Caco-2 (cell line): ENCODE data around the gene HAUS7. TPM values are rescaled to one million over a fixed set of nuclear protein-coding genes. Genes with fewer than 3 reads are reported as not detected.

Experiments used
- BruUV-seq: library from RNA; stranded (reverse); fragments of 400-500 nt; replicated peaks from 2 replicates; lab custom pipeline; 2021; lab: Mats Ljungman, UMichigan
- CTCF ChIA-PET: fragments of 300-600 bp; sonication (Branson Sonifier 250); formaldehyde crosslinking; loops from one replicate; lab custom pipeline; 2022; ENCODE audit warnings: antibody characterized with exemption; lab: Charles Lee
- POLR2A ChIA-PET: fragments of 300-600 bp; sonication (Branson Sonifier 250); formaldehyde crosslinking; loops from one replicate; lab custom pipeline; 2022; ENCODE audit warnings: antibody characterized with exemption; lab: Charles Lee
- DNase-seq, 2 experiments: peaks; one replicate each; pipeline versions ENCODE4 v3.0.0 to v3.0.0-alpha.2; 2020 to 2022
- H3K27me3 ChIP-seq: replicated peaks from 2 replicates; pipeline ENCODE4 v1.6.0; 2011; ENCODE audit warnings: low read length; ENCODE audit not compliant: control insufficient read depth, insufficient read depth
- H3K36me3 ChIP-seq: 2 replicates; pipeline ENCODE4 v1.5.1; 2011; ENCODE audit warnings: low read length; ENCODE audit not compliant: control insufficient read depth, insufficient read depth
- H3K4me1 ChIP-seq: fragments of 250-450 bp; sonication (Bioruptor Pico); 2 replicates; pipeline ENCODE4 v1.5.1; 2020; ENCODE audit warnings: mild to moderate bottlenecking
- H3K4me3 ChIP-seq: 2 replicates; pipeline ENCODE4 v1.5.1; 2011; ENCODE audit warnings: low read depth, mild to moderate bottlenecking, control low read depth, low read length
- H3K9me3 ChIP-seq: fragments of 250-450 bp; sonication (Bioruptor Pico); 2 replicates; pipeline ENCODE4 v1.5.1; 2020; ENCODE audit warnings: mild to moderate bottlenecking, moderate library complexity
- H3K27ac Mint-ChIP-seq: one replicate; pipeline ENCODE4 v1.8.0; 2022; ENCODE audit warnings: mixed read lengths; ENCODE audit not compliant: unreplicated experiment
- H3K27me3 Mint-ChIP-seq: one replicate; pipeline ENCODE4 v1.8.0; 2022; ENCODE audit warnings: mixed read lengths; ENCODE audit not compliant: insufficient read depth, unreplicated experiment
- H3K36me3 Mint-ChIP-seq: one replicate; pipeline ENCODE4 v1.8.0; 2022; ENCODE audit warnings: mild to moderate bottlenecking, mixed read lengths; ENCODE audit not compliant: insufficient read depth, unreplicated experiment
- H3K4me1 Mint-ChIP-seq: one replicate; pipeline ENCODE4 v1.8.0; 2022; ENCODE audit warnings: low read depth, mixed read lengths; ENCODE audit not compliant: unreplicated experiment
- H3K4me3 Mint-ChIP-seq: one replicate; pipeline ENCODE4 v1.8.0; 2022; ENCODE audit warnings: mild to moderate bottlenecking, moderate library complexity, mixed read lengths; ENCODE audit not compliant: unreplicated experiment
- H3K9me3 Mint-ChIP-seq: one replicate; pipeline ENCODE4 v1.8.0; 2022; ENCODE audit warnings: mixed read lengths; ENCODE audit not compliant: unreplicated experiment
- intact Hi-C: fragments of 100-400 bp; cut with micrococcal nuclease; formaldehyde crosslinking; loops from one replicate; pipeline ENCODE4 v1.10.0; 2022; ENCODE audit not compliant: unreplicated experiment
- total RNA-seq: library from RNA; stranded (reverse); gene quantifications from 2 replicates; pipeline ENCODE4 v1.2.3, GENCODE V29; 2022
- TF ChIP-seq, protein P1 (sequence below), 2 experiments: fragments of 200-600 bp in 1 of 2; IDR thresholded peaks; 1 replicate in 1 of 2; 2 replicates in 1 of 2; pipeline versions ENCODE4 v1.5.1 to v1.8.0; 2011 to 2022; ENCODE audit warnings: antibody characterized with exemption in 1 of 2, control low read depth in 1 of 2, inconsistent platforms in 1 of 2, low read depth in 1 of 2, low read length in 1 of 2, mild to moderate bottlenecking in 1 of 2, moderate library complexity in 1 of 2; ENCODE audit not compliant: insufficient read depth in 1 of 2, severe bottlenecking in 1 of 2, unreplicated experiment in 1 of 2

The HAUS7 gene
- total RNA-seq, 1 experiment from 2014 or later: 34.0 TPM

DNA sequence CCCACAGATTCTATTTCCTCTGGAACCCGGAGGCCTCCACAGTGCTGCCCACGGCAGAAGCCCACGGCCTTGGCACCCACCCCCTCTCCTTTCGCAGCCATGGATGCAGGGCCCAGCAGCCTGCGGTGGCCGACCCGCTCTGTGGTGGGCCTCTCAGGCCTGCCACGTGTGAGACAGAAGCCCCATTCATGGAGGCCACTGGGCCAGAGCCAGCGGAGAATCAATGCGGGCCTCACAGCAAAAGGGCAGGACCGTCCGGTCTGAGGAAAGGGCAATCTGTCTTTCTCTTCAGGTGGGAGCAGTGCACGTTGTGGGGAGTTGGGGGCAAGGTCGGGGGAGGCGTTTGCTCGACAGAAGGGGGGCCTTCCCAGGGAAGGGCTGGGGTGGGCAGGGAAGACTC is 8.4 kb upstream of the HAUS7 start:
- H3K4me3 ChIP-seq: no peak overlapping the region
- intact Hi-C loops: no loop called here
- no peaks in the 10 kb centered on the region for H3K27me3 ChIP-seq
- H3K36me3 Mint-ChIP-seq: no peaks in the 10 kb centered on the region
- CTCF ChIA-PET: no interaction called here
- H3K4me3 Mint-ChIP-seq: no peak overlapping the region
- no peak for DNase-seq
- BruUV-seq: no TSS peak
- TF ChIP-seq, protein P1, sequence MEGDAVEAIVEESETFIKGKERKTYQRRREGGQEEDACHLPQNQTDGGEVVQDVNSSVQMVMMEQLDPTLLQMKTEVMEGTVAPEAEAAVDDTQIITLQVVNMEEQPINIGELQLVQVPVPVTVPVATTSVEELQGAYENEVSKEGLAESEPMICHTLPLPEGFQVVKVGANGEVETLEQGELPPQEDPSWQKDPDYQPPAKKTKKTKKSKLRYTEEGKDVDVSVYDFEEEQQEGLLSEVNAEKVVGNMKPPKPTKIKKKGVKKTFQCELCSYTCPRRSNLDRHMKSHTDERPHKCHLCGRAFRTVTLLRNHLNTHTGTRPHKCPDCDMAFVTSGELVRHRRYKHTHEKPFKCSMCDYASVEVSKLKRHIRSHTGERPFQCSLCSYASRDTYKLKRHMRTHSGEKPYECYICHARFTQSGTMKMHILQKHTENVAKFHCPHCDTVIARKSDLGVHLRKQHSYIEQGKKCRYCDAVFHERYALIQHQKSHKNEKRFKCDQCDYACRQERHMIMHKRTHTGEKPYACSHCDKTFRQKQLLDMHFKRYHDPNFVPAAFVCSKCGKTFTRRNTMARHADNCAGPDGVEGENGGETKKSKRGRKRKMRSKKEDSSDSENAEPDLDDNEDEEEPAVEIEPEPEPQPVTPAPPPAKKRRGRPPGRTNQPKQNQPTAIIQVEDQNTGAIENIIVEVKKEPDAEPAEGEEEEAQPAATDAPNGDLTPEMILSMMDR (IDR thresholded peaks at IDR 0.05; ENCODE audit: insufficient read depth in 1 of 2, low read depth in 1 of 2, low read length in 1 of 2, severe bottlenecking in 1 of 2, unreplicated experiment in 1 of 2): no peak
- H3K4me1 ChIP-seq: peaks cover 23% of the 10 kb centered on the region
- H3K9me3 ChIP-seq: no peaks in the 10 kb centered on the region
- POLR2A ChIA-PET: no interaction called here
- no peaks in the 10 kb centered on the region for H3K27me3 Mint-ChIP-seq
- no peak overlapping the region for H3K27ac Mint-ChIP-seq
- H3K36me3 ChIP-seq: no peaks in the 10 kb centered on the region
- no peaks in the 10 kb centered on the region for H3K9me3 Mint-ChIP-seq
- H3K4me1 Mint-ChIP-seq: no peaks in the 10 kb centered on the region

DNA sequence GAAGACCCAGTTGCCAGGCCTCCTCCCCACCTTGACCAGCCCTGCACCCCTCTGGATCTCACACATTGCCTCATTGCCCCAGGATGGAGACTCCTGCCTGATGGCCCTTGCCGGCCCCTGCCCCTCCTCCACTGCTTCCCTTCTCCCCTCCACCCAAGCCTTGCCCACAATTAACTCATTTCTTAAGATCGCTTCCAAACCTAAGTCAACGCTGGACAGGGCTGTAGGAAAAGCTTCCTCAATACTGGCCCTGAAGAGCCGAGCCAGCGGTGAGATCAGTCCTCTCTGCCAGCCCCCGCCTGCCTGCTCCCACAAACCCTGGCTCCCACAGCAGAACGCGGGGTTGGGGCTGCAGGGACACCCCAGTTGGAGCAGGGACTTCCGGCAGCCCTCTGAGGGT is 7.5 kb upstream of the HAUS7 start:
- ChIA-PET CTCF (no interaction called here), POLR2A (no interaction called here)
- TF ChIP-seq, protein P1 (IDR thresholded peaks at IDR 0.05; ENCODE audit: insufficient read depth in 1 of 2, low read depth in 1 of 2, low read length in 1 of 2, severe bottlenecking in 1 of 2, unreplicated experiment in 1 of 2): no peak
- no peaks in the 10 kb centered on the region for H3K9me3 ChIP-seq
- Mint-ChIP-seq H3K4me3 (no peak overlapping the region), H3K9me3 (no peaks in the 10 kb centered on the region), H3K27me3 (no peaks in the 10 kb centered on the region), H3K4me1 (no peaks in the 10 kb centered on the region), H3K27ac (no peak overlapping the region), H3K36me3 (no peaks in the 10 kb centered on the region)
- H3K36me3 ChIP-seq: no peaks in the 10 kb centered on the region
- BruUV-seq: no TSS peak
- H3K4me1 ChIP-seq: peaks cover 24% of the 10 kb centered on the region
- no peak overlapping the region for H3K4me3 ChIP-seq
- DNase-seq: no peak
- intact Hi-C loops: no loop called here
- no peaks in the 10 kb centered on the region for H3K27me3 ChIP-seq

DNA sequence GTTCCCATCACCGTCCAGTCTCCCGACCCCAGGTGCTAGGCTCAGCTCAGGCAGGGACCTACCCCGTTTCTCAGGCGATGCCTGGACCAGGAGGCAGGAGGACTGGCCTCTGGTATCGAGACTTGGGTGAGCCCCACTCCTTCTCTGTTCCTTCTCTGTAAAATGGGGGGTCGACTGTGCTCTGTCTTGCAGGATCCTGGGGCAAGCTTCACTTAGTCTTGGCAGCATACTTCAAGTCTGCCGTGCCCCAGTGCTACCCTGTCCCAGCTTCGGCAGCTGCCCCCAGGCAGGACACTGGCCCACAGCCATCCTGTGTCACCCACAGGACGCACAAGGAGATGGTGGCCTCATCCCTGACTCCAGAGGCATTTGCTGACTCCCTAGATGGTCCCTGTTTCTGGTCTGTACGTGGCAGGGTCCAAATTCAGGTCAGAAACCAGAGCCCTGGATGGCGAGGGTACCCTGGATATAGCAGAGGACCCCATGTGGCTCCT is 7.0 kb upstream of the HAUS7 start:
- Mint-ChIP-seq H3K9me3 (no peaks in the 10 kb centered on the region), H3K4me1 (no peaks in the 10 kb centered on the region), H3K4me3 (no peak overlapping the region), H3K36me3 (no peaks in the 10 kb centered on the region), H3K27ac (no peak overlapping the region), H3K27me3 (no peaks in the 10 kb centered on the region)
- H3K9me3 ChIP-seq: no peaks in the 10 kb centered on the region
- no peaks in the 10 kb centered on the region for H3K27me3 ChIP-seq
- intact Hi-C loops: no loop called here
- no TSS peak for BruUV-seq
- H3K4me3 ChIP-seq: no peak overlapping the region
- CTCF ChIA-PET: no interaction called here
- POLR2A ChIA-PET: no interaction called here
- no peak for DNase-seq
- H3K4me1 ChIP-seq: peaks cover 24% of the 10 kb centered on the region
- TF ChIP-seq, protein P1 (IDR thresholded peaks at IDR 0.05; ENCODE audit: insufficient read depth in 1 of 2, low read depth in 1 of 2, low read length in 1 of 2, severe bottlenecking in 1 of 2, unreplicated experiment in 1 of 2): no peak
- H3K36me3 ChIP-seq: no peaks in the 10 kb centered on the region
